ENCODE results near the gene CARD11. TPM values are rescaled to one million over a fixed set of nuclear protein-coding genes. Genes with fewer than 3 reads are reported as not detected.

The CARD11 gene
- total and polyA plus RNA-seq, 2 of the 13 experiments (the other 11 are each of a cell fraction or from before 2014, with no cell fraction given) = 0.04 TPM; not detected in 1

DNA sequence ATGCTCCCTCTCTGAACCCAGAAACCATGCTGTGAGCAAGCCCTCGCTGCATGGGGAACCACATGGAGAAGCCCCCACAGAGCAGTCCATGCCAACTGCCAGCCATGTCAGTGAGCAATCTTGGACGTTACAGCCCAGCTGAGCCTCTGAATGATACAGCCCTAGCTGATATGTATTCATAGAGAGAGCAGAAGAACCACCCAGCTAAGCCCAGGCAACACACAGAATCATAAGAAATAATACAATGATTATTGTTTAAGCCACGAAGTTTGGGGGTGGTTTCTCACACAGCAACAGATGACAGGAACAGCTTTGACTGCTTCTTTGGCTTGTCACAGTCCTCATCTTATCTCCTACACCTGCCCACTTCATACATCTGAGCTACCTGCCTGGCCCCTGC lies 32.5 kb upstream of the CARD11 start:
- ATAC-seq (no peak), FAIRE-seq (no peak), DNase-seq (ENCODE audit: low spot score) (no peak)
- CTCF ChIA-PET (ENCODE audit: low intra/inter-chr PET ratio, low total read pairs) = no interaction called here
- in situ Hi-C loops (cut with HindIII; ENCODE audit: extremely low pct_ligation_motif_present, low pct_unique_long_range_greater_than_20kb) (no loop called here), intact Hi-C loops (cut with micrococcal nuclease; ENCODE audit: unreplicated experiment) (no loop called here)
- no peaks in the 10 kb centered on the region for H3K36me3 ChIP-seq (replicated peaks in 1 of 2; ENCODE audit: control insufficient read depth in 1 of 2, insufficient read depth in 2 of 2, low read length in 2 of 2)
- no peak overlapping the region for H3K27ac ChIP-seq (ENCODE audit: extremely low read length, insufficient read depth, low read length)
- H2AFZ ChIP-seq (ENCODE audit: low read length) = no peak overlapping the region
- no peak overlapping the region for H3K4me2 ChIP-seq (ENCODE audit: low read depth, low read length)
- POLR2A ChIA-PET = no interaction called here
- H3K79me2 ChIP-seq (ENCODE audit: insufficient read depth, low read length) = no peaks in the 10 kb centered on the region
- peaks cover 0 to 8% of the 10 kb centered on the region in 2 experiments; a peak in 2 of 5 replicates for H3K27me3 ChIP-seq (ENCODE audit: control insufficient read depth in 1 of 2, insufficient read depth in 2 of 2, low read length in 2 of 2)
- BruUV-seq (replicated peaks) = no TSS peak
- H4K20me1 ChIP-seq (ENCODE audit: insufficient read depth, low read length) = no peaks in the 10 kb centered on the region
- 15% methylated on average over 3 of the region's 3 CpGs for whole genome bisulfite sequencing (ENCODE audit: low lambda C conversion rate)
- H3K4me1 ChIP-seq (ENCODE audit: insufficient read depth, low read length) = peaks cover 10% of the 10 kb centered on the region
- H3K4me3 ChIP-seq (replicated peaks in 1 of 3; ENCODE audit: insufficient read depth in 1 of 3, low read depth in 2 of 3, low read length in 3 of 3) = no peak overlapping the region
- peaks cover 12% of the 10 kb centered on the region; the same call in 1 of the 2 replicates for H3K9me3 ChIP-seq (ENCODE audit: low read length)
- TF ChIP-seq ZNF331 (CRISPR knock-in tag; IDR thresholded peaks at IDR 0.05) (peak; percentile 99), RFX5 (IDR thresholded peaks at IDR 0.05; ENCODE audit: low read depth, low read length) (0 out of 2 replicates have a peak, but pooled peaks have one; percentile 32), ZSCAN9 (CRISPR knock-in tag; IDR thresholded peaks at IDR 0.05; ENCODE audit: borderline replicate concordance) (no peak), ZNF607 (CRISPR knock-in tag; IDR thresholded peaks at IDR 0.05; ENCODE audit: borderline replicate concordance) (no peak), ZNF746 (CRISPR knock-in tag; IDR thresholded peaks at IDR 0.05) (no peak), MTA3 (CRISPR knock-in tag; IDR thresholded peaks at IDR 0.05) (no peak), ZNF737 (CRISPR knock-in tag; IDR thresholded peaks at IDR 0.05; ENCODE audit: borderline replicate concordance) (no peak), EZH2 (conservative IDR thresholded peaks at IDR 0.05; ENCODE audit: low read depth, low read length) (no peak)
- TF ChIP-seq, protein P1, sequence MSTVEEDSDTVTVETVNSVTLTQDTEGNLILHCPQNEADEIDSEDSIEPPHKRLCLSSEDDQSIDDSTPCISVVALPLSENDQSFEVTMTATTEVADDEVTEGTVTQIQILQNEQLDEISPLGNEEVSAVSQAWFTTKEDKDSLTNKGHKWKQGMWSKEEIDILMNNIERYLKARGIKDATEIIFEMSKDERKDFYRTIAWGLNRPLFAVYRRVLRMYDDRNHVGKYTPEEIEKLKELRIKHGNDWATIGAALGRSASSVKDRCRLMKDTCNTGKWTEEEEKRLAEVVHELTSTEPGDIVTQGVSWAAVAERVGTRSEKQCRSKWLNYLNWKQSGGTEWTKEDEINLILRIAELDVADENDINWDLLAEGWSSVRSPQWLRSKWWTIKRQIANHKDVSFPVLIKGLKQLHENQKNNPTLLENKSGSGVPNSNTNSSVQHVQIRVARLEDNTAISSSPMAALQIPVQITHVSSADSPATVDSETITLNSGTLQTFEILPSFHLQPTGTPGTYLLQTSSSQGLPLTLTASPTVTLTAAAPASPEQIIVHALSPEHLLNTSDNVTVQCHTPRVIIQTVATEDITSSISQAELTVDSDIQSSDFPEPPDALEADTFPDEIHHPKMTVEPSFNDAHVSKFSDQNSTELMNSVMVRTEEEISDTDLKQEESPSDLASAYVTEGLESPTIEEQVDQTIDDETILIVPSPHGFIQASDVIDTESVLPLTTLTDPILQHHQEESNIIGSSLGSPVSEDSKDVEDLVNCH (CRISPR knock-in tag; IDR thresholded peaks at IDR 0.05) = no peak
- H3K9ac ChIP-seq (ENCODE audit: insufficient read depth, low read depth, low read length) = no peak overlapping the region
